ENCODE data around the gene TNRC6A.
"Not testable (repeated sequence)": the region's sequence is repeated elsewhere in the genome, so short reads cannot be mapped to it uniquely, and the experiment has no call there.

TNRC6A gene

DNA sequence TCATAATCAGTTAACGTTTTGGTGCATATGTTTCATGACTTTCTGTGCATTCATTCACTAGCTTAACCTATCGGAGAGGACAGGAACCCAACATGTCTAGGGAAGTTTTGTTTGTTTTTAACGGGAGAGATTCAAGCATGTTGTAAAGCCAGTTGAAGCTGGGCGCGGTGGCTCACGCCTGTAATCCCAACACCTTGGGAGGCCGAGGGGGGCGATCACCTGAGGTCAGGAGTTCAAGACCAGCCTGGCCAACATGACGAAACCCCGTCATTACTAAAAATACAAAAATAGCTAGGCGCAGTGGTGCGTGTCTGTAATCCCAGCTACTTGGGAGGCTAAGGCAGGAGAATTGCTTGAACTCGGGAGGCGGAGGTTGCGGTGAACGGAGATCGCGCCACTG lies 1.4 kb upstream of the TNRC6A start:
- no peak for DNase-seq (ENCODE audit: low spot score)

- peak; percentile 33 for DNase-seq (ENCODE audit: low spot score)
Observed at GRCh38 chr16:24728891-24729242, 584 bp upstream of the TNRC6A start.

- DNase-seq (ENCODE audit: low spot score), result peak; percentile 21
Observed at GRCh38 chr16:24729951-24730815, 732 bp downstream of the TNRC6A start.

DNA sequence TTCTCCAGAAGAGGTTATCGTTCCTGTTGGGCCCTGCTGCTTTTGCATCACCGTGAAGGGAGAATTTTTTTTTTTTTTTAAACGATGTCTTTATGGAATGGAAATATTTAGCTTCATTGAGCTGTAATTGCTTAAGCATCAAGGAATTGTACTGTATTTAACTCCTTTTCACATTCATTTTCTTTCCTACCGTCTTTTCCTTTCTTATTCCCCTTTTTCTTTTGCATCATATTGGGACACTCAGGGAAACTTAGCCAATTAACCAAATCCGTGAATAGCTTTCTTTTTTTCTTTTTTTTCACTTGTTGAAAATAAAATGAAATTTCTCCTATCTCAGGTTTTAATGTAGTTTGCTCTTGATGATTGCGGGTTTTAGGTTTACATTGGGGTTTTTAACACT lies 1.5 kb downstream of the TNRC6A start:
- no peak for DNase-seq (ENCODE audit: low spot score)

DNA sequence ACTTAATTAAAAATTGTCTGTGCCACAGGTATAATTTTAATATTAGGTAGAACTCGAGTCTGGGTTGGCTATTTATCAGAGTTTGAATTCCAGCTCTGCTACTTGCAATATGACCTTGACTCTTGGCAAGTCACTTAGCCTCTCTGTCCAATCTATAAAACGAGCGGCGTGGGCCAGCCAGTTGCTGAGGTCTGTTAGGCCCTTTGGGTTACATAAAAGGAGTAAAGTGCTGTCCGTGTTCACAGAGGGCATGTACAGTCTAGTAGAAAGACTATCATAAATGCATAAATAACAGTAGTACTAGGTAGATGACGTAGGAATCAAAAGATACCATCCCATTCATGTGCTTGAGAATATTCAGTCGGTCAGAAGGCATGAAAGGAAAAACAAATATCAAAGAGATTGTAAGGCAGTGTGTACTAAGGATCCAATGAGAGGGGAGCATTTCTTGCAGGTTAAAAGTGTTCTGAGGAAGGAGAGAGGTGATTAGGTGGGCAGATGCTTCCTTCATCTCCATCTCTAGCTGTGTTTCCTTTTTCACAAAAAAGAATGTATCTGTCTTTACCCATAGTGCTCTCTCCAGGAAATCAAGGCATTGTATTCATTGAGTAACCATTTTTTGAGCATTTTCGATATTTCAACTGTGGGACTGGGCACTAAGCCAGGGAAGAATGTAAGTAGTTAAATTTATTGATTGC lies 2.4 kb downstream of the TNRC6A start:
- DNase-seq (ENCODE audit: low spot score), result peak; percentile 25

- no peak for DNase-seq (ENCODE audit: low spot score)
Observed at GRCh38 chr16:24734382-24734781, 4.9 kb downstream of the TNRC6A start.

DNA sequence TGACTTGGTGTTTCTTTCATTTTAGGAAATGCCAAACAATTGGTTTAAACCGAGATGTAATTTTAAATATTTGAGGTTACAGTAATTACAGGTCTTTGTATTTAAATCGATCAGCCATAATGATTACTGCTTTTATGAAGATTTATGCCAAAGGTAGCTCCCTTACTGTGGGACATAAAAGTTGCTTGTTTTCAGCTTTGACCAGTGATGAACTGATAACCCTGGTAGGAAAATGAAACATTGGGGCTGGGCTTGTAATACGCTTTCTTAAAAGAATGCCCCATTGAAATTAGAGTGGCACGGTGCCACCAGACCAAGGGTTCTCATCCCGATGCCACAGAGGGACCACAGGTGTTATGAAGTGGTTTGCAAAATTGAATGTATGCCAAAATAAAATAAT lies 7.3 kb downstream of the TNRC6A start:
- DNase-seq (ENCODE audit: low spot score), result peak; percentile 27

DNA sequence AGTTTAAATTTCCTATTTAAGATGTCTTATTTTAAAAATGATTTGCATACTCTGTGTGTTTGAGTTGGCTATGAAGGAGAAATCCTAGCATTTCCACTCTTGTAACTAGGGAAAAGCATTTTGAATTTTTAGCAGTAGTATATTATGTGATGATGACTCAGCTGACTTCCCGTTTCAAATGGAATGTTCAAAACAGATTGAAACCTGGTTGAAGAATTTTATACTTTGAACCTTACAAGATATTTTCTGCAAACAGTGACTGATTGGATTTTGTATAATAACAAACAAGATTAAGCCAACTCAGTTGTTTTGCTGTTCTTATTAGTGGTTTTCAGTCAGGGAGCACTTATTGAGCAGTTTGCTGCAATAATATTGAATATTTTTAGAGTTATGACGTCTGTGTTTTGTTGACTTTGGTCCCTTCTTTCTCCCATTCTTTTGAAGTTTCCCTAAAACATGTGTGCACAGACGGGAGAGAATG lies 8.0 kb downstream of the TNRC6A start:
- no peak for DNase-seq (ENCODE audit: low spot score)

- no peak for DNase-seq (ENCODE audit: low spot score)
Observed at GRCh38 chr16:24737916-24738594, 8.6 kb downstream of the TNRC6A start.

DNA sequence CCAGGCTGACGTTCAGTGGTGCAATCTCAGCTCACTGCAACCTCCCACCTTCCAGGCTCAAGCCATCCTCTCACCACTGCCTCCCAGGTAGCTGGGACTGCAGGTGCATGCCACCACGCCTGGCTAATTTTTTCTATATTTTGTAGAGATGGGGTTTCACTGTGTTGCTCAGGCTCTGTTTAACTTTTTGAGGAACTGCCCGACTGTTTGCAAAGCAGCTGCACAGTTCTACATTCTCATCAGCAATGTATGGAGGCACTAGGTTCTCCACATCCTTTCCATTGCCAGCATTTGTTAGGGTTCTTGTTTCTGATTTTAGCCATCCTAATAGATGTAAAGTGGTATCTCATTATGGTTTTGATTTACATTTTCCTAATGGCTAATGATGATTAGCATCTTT lies 9.4 kb downstream of the TNRC6A start:
- no peak for DNase-seq (ENCODE audit: low spot score)

DNA sequence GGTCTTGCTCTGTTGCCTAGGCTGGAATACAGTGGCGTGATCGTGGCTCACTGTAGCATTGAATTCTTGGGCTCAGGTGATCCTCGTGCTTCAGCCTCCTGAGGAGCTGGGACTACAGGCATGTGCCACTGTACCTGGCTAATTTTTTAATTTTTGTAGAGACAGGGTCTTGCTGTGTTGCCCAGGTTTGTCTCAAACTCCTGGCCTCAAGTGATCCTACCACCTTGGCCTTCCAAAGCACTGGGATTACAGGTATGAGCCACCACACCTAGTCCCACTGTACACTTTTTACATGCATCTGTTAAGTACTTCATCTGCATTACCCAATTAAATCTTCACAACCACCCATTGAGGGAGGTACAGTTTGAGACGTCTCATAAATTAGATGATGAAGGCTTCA lies 12.4 kb downstream of the TNRC6A start:
- no peak for DNase-seq (ENCODE audit: low spot score)

- not testable (repeated sequence) for DNase-seq (ENCODE audit: low spot score)
Observed at GRCh38 chr16:24742610-24743009, 13.2 kb downstream of the TNRC6A start.

- DNase-seq (ENCODE audit: low spot score), result no peak
Observed at GRCh38 chr16:24745391-24745790, 15.9 kb downstream of the TNRC6A start.

DNA sequence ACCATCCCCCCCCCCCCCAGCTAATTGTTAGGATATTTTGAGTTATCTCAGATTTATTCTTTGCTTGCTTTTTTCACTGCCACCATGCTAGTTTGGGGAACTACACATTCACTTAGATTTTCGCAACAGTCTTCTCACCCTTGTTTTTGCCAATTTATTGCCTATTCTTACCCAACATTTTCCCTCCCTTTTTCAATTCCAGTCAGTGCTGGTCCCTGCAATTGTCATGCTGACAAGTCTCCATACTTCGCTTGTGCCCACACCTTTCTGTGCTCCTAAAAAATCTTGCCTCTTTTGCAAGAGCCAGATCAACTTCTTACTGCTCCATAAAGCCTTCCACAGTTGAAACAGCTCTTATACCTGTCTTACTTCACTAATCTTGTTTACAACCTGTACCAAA lies 16.3 kb downstream of the TNRC6A start:
- no peak for DNase-seq (ENCODE audit: low spot score)

- no peak for DNase-seq (ENCODE audit: low spot score)
Observed at GRCh38 chr16:24747441-24747840, 18.0 kb downstream of the TNRC6A start.

DNA sequence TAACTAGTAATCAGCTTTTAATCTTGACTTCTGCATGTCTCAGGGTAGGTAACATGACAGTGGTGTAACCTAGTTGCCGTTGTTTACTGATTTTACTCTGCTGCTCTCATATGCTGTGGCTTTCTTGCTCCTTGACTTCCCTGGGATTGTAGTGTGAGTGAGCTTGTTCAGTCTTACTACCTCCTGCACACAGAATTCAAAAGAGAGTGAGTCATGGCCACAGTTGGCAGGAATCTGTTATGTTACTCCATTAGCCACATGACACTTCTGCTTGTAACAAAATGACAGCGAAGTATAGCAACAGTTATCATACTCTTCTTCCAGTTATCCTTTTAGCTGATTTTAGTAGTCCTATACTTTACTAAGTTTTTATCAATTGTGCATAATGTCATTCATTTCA lies 18.8 kb downstream of the TNRC6A start:
- no peak for DNase-seq (ENCODE audit: low spot score)

- DNase-seq (ENCODE audit: low spot score), result no peak
Observed at GRCh38 chr16:24749310-24749709, 19.9 kb downstream of the TNRC6A start.

GRCh38 chr16:24749872-24750271 lies 20.4 kb downstream of the TNRC6A start:
- not testable (repeated sequence) for DNase-seq (ENCODE audit: low spot score)

DNA sequence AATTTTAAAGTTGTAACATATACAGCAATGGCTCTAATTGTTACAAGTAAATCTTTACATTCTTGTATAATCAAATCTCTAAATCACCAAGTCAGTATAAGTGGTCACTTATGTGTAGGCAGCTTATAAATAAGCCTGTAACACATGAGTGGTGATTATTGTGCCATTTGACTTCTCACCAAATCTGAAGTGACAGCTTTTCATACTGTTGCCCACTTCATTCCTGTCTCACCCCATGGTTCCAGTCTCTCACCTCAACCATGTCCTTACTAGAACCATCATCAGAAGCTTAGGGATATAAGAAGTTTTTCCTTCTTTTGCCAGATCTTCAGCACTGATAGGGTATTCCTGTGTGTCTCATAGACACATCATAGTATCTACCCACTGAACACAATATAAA lies 23.5 kb downstream of the TNRC6A start:
- DNase-seq (ENCODE audit: low spot score), result no peak

DNA sequence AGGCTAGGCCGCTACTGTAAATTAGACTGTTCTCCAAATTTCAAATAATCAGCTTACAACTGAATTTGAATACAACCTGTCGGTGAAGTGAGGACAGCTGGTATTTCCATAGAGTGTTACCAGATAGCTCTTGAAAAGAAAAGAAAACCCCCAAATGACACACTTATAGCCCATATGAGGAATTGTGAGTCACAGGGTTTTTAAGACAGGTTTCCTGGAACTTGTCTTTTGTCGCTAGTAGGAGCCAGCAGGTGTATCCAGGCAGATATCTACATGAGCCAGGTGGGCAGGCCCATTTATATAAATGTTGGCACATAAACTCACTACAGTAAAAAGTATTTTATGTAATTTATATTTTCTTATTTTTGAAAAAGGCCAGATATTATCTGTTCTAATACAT lies 24.0 kb downstream of the TNRC6A start:
- no peak for DNase-seq (ENCODE audit: low spot score)

DNA sequence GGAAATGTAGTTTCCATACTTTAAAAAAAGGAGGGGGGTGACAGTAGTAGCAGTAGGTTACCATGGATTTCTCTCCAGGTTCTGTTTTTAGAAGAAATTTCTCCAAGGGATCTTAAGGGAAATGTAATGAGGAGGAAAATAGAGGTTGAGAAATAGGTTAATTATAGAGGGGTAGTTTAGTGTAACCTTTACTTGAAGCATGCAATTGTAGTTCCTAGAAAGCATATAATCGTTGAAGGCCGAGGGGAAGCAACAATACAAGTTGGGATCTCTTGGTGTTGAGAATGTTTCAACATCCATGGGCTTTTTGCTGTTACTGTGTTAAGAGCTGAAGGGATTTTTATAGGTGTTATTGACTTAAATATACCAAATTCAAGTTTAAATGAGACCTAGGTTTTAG lies 25.1 kb downstream of the TNRC6A start:
- no peak for DNase-seq (ENCODE audit: low spot score)

DNA sequence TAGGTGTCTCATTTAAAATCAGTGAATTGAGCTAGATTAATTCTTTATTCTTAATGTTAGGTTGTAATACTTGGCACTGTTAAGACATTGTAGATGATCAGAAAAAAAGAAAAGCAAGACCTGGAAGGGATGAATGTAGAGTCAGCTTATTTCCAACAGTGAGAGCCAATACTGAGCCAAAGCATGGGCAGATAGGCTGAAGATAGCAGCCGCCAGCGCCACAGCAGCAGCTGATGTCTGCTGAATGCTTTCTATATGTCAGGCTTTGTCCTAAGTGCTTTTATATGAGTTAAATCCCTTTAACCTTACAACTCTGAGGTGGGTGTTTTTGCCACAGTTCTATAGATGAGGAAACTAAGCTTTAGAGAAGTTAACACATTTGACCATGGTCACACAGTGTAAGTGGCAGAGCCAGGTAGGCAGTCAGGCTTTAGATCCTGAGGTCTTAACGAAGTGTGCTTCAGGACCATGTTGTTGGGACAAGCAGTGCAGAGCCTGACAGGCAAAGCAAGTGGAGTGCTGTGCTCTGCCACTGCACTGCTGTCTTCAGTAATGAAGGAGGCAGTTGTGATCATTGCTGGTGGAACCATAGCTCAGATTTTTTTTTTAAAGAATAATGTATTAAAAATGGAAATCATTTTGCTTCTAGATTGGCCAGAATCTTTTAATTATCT lies 25.9 kb downstream of the TNRC6A start:
- no peak for DNase-seq (ENCODE audit: low spot score)

Measured in cerebellar cortex (tissue), 1 donor.